Activated T-cell treated with anti-CD3 and anti-CD28 coated beads, Interleukin-2, amount 50 U/mL, for 72 hours (primary cell): ENCODE data around the gene TUBB2B. TPM values are rescaled to one million over a fixed set of nuclear protein-coding genes. Genes with fewer than 3 reads are reported as not detected.

Experiments used
- ATAC-seq, 2 donors: fragments of 150-1000 bp; cut with Tn5 transposase; replicated peaks in 1 of 2; 2 replicates each; pipeline ENCODE4 v1.10.0; 2021; ENCODE audit warnings: moderate library complexity in 2 of 2, mild to moderate bottlenecking in 1 of 2
- DNase-seq, 2 donors: peaks; one replicate each; pipeline ENCODE4 v3.0.0; 2021 to 2022; ENCODE audit warnings: mixed read lengths in 1 of 2
- H3K27ac Mint-ChIP-seq: one replicate; pipeline ENCODE4 v1.8.0; 2022; ENCODE audit warnings: mild to moderate bottlenecking, moderate library complexity, mixed read lengths
- H3K27me3 Mint-ChIP-seq: one replicate; pipeline ENCODE4 v1.8.0; 2022; ENCODE audit warnings: low read depth, mixed read lengths
- H3K36me3 Mint-ChIP-seq, 2 donors: one replicate each; pipeline ENCODE4 v1.8.0; 2022; ENCODE audit warnings: mixed read lengths in 2 of 2, mild to moderate bottlenecking in 1 of 2; ENCODE audit not compliant: insufficient read depth in 2 of 2
- H3K4me1 Mint-ChIP-seq: one replicate; pipeline ENCODE4 v1.8.0; 2022; ENCODE audit warnings: low read depth, mixed read lengths
- H3K4me3 Mint-ChIP-seq, 2 donors: one replicate each; pipeline ENCODE4 v1.8.0; 2022; ENCODE audit warnings: mild to moderate bottlenecking in 2 of 2, mixed read lengths in 2 of 2, moderate library complexity in 2 of 2
- H3K9me3 Mint-ChIP-seq, 2 donors: one replicate each; pipeline ENCODE4 v1.8.0; 2022; ENCODE audit warnings: mixed read lengths in 2 of 2
- total RNA-seq, 2 donors: library from RNA; stranded (reverse); gene quantifications; one replicate each; pipeline ENCODE4 v1.2.3, GENCODE V29; 2022

The TUBB2B gene
- total RNA-seq, 2 donors from 2014 or later: 0.35 TPM; not detected in 1

- Mint-ChIP-seq H3K9me3 (no peaks in the 10 kb centered on the region), H3K36me3 (no peaks in the 10 kb centered on the region), H3K27me3 (peaks cover 8% of the 10 kb centered on the region), H3K4me3 (no peak overlapping the region), H3K4me1 (peaks cover 7% of the 10 kb centered on the region), H3K27ac (no peak overlapping the region)
- ATAC-seq (peak; percentile 86 to 99), DNase-seq (peak; percentile 48 to 56)
Measured at GRCh38 chr6:3176562-3177355, 50.7 kb downstream of the TUBB2B start.

- ATAC-seq: no peak
- Mint-ChIP-seq H3K27me3 (peaks cover 8% of the 10 kb centered on the region), H3K9me3 (no peaks in the 10 kb centered on the region), H3K27ac (no peak overlapping the region), H3K4me3 (no peak overlapping the region), H3K36me3 (no peaks in the 10 kb centered on the region), H3K4me1 (peaks cover 7% of the 10 kb centered on the region)
- no peak for DNase-seq
Measured at GRCh38 chr6:3175715-3176402, 51.6 kb downstream of the TUBB2B start.

Other genes with a start within 250 kb of the TUBB2B start
- gene NQO2, start 227.8 kb downstream of the TUBB2B start, total RNA-seq: 10 to 100 TPM; 32.7 to 47.3 TPM
- gene RIPK1, start 159.2 kb downstream of the TUBB2B start, total RNA-seq: 10 to 100 TPM; 21.9 to 23.6 TPM
- 10 to 100 TPM; 12.5 to 14.8 TPM for gene BPHL, start 108.9 kb downstream of the TUBB2B start, total RNA-seq
- gene TUBB2A, start 70.1 kb downstream of the TUBB2B start, total RNA-seq: 1 to 10 TPM; 2.3 to 2.8 TPM
- gene PSMG4, start 31.3 kb upstream of the TUBB2B start, total RNA-seq: 10 to 100 TPM; 21.8 to 29.1 TPM
- 1 to 10 TPM; 1.5 to 2.0 TPM for gene SLC22A23, start 229.4 kb upstream of the TUBB2B start, total RNA-seq